ENCODE measurements around the gene TMOD2. TPM values are rescaled to one million over a fixed set of nuclear protein-coding genes. Genes with fewer than 3 reads are reported as not detected.
A peak's percentile ranks its signal among the peaks of the same experiment; 100 is the strongest.

The TMOD2 gene
- total RNA-seq, 1 donor from 2014 or later = 14.0 TPM

GRCh38 chr15:51816611-51817010, 65.2 kb downstream of the TMOD2 start:
- no peak for DNase-seq (ENCODE audit: low spot score)

GRCh38 chr15:51818150-51818549, 66.8 kb downstream of the TMOD2 start:
- no peak for DNase-seq (ENCODE audit: low spot score)

DNA sequence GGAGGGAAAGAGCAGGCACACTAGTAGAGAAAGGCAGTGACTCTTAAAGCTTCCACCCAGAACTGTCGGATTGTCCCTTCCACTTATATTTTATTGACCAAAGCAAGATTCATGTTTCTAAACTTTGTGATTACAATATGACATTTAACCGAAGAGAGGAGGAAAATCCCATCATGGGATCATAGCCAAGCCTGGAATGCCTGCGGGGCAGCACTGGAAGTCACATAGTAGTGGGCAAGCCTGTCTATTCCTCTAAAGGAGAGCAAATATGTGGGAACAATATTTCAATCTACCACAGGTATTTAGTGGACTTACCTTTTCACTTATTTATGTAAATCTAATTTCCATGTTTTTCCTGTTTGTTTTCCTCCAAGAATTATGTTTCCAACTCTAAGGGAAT, 74.3 kb downstream of the TMOD2 start:
- no peak for DNase-seq (ENCODE audit: low spot score)

DNA sequence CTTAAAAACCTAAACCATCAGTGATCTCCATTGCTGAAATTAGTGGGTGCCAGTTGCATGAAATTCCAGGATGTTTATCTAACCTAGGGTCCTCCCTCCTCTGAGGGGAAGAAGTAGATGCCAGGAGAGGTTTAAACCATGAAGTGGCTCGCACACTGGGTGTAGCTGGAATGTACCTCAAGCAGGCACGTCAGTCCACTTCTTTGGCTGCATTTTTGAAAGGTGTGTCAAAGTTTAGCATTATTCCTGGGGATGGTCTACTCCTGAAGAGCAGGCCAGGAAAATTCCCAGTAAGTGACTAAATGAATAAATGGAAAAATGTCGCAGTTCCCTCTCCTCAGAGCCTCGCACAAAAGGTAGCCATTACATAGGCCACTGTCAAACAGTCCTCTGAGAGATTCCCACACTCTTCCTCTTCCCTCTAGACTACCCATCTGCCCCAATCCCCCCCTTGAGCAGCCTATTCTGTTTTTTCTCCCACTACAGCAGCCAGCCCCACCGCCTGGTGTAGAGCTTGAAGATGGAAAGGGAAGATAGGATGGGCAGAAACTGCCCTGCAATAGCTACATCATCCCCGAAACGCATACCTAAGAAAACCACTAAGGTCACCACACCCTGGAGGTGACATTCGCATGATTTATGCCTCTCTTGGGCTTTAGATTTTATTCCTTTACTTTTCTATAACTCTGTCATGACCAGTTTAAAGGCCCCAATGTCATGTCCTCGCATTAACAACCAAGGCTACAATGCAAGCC, 77.4 kb downstream of the TMOD2 start:
- no peak for DNase-seq (ENCODE audit: low spot score)

DNA sequence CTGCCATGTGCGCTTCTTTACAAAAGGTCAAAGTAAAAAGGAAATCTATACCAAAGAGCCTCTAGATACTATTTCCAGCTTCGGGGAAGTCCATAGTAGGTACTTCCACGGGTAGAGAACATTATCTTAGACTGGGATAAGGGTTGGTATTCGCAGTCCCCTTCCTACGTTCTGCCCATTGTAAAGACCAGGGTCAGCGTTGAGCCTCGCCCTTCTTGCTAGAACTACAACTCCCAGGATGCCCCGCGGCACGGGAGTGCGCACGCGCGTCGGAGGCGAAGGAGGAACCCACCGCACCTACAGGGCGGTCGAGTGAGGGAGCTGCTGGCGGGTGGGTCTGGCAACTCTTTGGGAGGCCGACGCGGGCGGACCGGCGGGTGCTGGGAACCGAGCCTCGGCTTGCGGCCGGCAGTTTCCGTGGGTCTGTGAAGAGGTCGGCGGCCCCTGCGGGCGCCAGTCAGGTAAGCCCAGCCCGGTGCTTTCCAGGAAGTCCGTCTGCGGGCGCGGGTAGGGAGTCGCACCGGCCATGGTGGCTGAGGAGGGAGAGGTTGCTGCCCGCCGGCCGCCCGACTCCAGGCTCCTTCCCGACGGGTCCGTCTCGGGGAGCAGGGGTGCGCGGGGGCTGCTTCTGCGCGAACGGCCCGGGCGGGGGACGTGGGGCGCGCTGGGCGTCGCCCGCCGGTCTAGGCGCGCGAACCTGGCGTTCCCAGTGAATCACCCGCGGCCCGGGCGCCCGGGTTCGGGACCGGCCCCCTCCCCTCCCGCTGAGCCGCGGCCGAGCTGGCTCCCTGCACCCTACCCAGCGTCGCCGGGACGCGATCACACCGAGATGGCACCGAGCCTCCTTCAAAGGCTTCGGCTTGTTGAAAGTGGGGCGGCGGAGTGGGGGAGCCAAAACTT, 78.2 kb downstream of the TMOD2 start, which contains the start of gene TMOD3:
Gene TMOD3, plus strand, starts transcription at position 278 of the 900 bp plus-strand sequence. CDS start 33,232 bp downstream, outside the sequence.
- peak; percentile 93 for DNase-seq (ENCODE audit: low spot score)

GRCh38 chr15:51830276-51830806, 78.9 kb downstream of the TMOD2 start:
- peak; percentile 20 for DNase-seq (ENCODE audit: low spot score)

- DNase-seq (ENCODE audit: low spot score) = no peak
These were observed 82.4 kb downstream of the TMOD2 start for GRCh38 chr15:51833772-51834171.

GRCh38 chr15:51837792-51838251, 86.4 kb downstream of the TMOD2 start:
- DNase-seq (ENCODE audit: low spot score) = no peak

- no peak for DNase-seq (ENCODE audit: low spot score)
These were observed 86.9 kb downstream of the TMOD2 start for GRCh38 chr15:51838270-51838669.

DNA sequence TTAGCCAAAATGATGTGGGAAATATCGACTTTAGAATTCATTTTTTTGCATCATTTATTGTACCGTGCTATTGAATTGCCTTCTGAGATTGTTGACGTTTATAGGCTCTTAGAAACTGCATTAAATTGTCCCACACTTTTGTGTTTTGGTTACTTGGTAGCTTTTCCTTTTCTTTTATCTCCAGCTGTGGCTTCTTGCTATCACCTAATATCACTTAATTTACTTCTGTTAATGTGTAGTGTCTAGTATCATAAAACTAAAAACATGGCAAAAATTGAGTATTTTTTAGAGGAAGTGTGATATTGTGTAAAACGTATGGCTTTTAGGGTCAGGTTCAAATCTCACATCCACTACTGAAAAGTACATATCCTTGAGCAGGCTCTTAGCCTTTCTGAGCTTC, 89.3 kb downstream of the TMOD2 start:
- no peak for DNase-seq (ENCODE audit: low spot score)

DNA sequence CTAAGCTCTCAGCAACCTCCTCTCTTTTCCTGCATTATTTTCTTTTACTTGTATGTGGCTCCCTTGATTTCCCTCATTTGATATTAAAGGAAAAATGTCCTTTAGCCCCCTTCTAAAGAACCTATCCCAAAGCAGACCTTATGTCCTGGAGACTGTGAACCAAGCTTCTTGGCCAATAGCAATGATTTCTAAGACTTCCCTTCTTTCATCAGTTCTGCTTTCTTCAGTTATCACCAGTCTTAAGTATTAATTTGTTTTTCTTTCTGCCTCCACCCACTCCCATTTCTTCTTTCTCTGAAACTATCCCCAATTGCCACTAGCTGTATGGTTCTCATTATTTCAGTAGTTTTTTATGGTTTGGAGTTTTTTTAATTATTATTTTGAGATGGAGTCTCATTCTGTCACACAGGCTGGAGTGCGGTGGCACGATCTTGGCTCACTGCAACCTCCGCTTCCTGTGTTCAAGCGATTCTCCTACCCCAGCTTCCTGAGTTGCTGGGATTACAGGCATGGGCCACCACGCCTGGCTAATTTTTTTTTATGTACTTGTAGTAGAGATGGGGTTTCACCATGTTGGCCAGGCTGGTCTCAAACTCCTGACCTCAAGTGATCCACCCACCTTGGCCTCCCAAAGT, 90.1 kb downstream of the TMOD2 start:
- no peak for DNase-seq (ENCODE audit: low spot score)

GRCh38 chr15:51842265-51842664, 90.9 kb downstream of the TMOD2 start:
- DNase-seq (ENCODE audit: low spot score) = no peak

DNA sequence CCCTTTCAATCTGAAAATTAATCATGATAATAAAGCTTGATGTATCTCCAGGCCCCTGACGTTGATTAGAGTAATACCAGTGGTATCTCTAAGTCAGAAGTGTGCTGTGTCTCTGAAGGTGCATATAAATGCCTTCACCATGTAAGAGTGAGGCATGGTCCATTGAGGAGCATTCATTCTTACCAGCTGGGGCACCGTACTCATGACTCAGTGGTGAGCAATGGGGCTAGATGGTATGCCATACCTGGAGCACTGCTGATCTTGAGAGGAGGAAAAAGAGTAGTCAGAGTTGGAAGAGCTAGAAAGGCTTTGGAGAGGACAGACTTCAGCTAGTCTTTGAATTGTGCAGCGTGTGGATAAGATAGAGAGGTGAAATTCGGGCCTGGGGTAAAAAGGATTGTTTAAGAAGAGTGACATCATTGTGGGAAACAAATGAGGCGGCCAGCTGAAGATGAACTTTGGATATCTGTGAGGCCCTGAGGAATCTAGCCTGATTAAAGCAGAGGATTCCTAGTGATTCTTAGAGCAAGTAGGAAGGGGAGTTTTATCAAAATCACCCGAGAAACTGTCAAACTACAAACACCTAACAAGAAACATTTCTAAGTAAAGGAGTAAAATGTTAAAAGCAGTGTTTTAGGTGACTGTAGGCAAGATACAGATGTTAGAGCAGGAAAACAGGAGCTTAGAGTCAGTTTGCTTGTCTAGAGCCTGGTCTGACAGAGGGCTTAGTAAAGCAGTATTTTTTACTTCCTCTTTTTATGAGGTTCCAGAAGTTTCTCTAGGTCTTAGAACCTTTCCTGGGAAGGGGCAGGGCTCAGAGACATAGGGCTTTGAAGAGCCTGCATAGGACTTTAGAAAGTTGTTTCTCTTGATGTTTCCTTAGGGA, 91.7 kb downstream of the TMOD2 start:
- DNase-seq (ENCODE audit: low spot score) = no peak

- DNase-seq (ENCODE audit: low spot score) = no peak
These were observed 93.5 kb downstream of the TMOD2 start for GRCh38 chr15:51844747-51845426.

DNA sequence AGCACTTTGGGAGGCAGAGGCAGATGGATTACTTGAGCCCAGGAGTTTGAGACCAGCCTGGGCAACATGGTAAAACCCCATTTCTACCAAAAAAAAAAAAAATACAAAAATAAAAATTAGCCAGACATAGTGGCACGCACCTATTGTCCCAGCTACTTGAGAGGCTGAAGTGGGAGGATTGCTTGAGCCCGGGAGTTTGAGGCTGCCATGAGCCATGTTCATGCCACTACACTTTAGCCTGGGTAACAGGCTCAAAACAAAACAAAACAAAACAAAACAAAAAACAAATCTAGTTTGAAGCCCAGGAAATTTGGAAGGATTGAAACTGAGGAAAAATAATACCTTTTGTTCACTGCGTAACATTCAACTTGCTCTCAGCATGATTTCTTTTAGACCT, 94.7 kb downstream of the TMOD2 start:
- no peak for DNase-seq (ENCODE audit: low spot score)

DNA sequence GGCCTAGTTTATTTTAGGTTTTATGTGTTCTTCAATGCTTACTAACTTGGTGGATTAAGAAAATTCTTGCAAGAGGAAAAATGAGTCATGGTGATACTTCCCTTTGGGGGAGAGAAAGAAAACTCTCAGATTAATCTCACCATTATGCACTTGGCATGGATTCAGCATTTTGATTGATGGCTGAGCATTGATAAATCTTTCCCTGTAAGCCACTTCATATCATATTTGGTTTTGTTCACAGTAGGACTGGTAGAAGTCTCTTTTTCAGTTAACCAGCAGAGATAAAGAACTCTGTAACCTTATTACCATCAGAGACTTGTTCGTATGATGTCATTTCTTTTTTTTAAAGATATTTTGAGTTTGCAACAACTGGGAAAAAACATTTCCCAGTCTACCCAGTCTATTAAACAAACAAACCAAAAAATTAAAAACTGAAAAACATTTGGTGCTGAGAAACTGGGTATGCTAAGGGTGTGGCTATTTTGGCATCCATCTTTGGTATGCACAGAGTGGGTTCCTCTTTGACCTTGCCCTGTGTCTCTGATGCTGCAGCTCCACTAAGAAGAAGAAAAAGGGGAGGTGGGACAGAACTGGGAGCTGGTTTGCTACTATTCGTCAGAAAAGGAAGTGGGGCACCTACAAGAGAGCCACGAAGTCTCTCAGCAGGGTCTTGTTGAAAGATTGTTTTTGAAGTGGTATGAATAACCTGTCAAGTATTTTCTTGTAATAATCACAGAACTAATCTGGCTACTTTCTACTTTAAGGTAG, 95.2 kb downstream of the TMOD2 start:
- no peak for DNase-seq (ENCODE audit: low spot score)

DNA sequence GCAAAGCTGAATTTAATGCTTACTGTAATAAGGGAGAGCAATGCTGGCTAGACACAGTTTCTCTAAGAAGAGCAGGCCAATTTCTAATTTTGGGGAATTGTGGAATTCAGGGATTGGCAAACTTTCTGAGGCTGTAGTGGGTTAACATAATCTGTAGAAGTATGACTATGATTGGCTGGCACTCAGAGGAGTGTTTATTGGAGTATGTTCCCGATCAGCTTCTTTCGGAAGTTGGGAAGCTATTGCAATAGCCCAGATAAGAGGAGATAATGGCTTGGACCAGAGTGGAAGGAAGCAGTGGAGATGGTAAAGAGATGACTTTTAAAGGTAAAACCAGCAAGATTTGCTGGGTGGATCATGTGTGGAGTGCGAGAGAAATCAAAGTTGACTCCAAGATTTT, 97.4 kb downstream of the TMOD2 start:
- no peak for DNase-seq (ENCODE audit: low spot score)

- no peak for DNase-seq (ENCODE audit: low spot score)
These were observed 98.5 kb downstream of the TMOD2 start for GRCh38 chr15:51849860-51850259.

GRCh38 chr15:51853998-51854397, 102.6 kb downstream of the TMOD2 start:
- DNase-seq (ENCODE audit: low spot score) = no peak

GRCh38 chr15:51855612-51856011, 104.2 kb downstream of the TMOD2 start:
- DNase-seq (ENCODE audit: low spot score) = no peak
